K562 (cell line): ENCODE data around the gene ZNF598. TPM values are rescaled to one million over a fixed set of nuclear protein-coding genes. Genes with fewer than 3 reads are reported as not detected.

Source experiments
- polyA plus RNA-seq, 8 experiments: library from polyadenylated mRNA; depleted of rRNA in 4 of 8; stranded (reverse) in 5 of 8; unstranded in 3 of 8; fragments of >200 nt; fragmentation: Nextera tagmentation in 2 of 8; fragmentation: Illumina TruSeq in 1 of 8; extraction: Ambion mirVana in 2 of 8; extraction: Trizol in 1 of 8; gene quantifications; 2 replicates each; pipeline versions ENCODE4 v1.2.1 to v1.2.3, GENCODE V29; 2011 to 2014; ENCODE audit warnings: inconsistent platforms in 1 of 8, missing spikeins in 1 of 8
- total RNA-seq, 7 experiments: library from RNA; depleted of rRNA in 6 of 7; stranded (reverse); fragments of >200 nt in 6 of 7; fragmentation: Illumina TruSeq in 2 of 7; extraction: Trizol in 2 of 7; gene quantifications; 2 replicates each; pipeline versions ENCODE4 v1.2.1 to v1.2.3, GENCODE V29; 2011 to 2021; ENCODE audit warnings: low replicate concordance in 1 of 7
- TF ChIP-seq, protein P1 (sequence below), 2 experiments: fragments of 450-650 bp; IDR thresholded peaks; 2 replicates each; pipeline ENCODE4 v1.6.1; 2016; ENCODE audit warnings: mild to moderate bottlenecking in 2 of 2, borderline replicate concordance in 1 of 2, low read depth in 1 of 2, moderate library complexity in 1 of 2

The ZNF598 gene
- total and polyA plus RNA-seq, 9 of the 15 experiments (the other 6 are each of a cell fraction or from before 2014, with no cell fraction given) = 0.11 to 115 (median 29.6) TPM

DNA sequence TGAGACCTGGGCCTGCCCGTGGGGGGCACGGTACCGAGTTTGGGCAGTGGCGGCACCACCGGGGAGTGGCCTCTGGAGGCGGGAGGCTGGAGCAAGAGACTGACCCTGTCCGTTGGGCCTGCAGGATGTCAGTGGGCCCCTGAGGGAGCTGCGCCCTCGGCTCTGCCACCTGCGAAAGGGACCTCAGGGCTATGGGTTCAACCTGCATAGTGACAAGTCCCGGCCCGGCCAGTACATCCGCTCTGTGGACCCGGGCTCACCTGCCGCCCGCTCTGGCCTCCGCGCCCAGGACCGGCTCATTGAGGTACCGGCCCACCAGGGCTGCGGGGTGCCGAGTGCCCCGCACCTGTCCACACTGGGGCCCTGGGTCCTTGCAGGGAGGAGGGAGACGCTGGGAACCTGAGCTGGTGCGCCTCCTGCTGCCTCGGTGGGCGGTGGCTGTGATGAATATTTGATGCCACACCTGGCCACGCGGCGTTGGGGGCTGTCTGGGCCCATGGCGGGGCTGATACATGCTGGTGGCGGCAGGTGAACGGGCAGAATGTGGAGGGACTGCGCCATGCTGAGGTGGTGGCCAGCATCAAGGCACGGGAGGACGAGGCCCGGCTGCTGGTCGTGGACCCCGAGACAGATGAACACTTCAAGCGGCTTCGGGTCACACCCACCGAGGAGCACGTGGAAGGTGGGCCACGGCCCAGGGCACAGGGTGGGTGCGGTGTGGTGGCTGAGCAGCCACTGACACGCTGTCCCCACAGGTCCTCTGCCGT, 26.8 kb upstream of the ZNF598 start (continued):
- TF ChIP-seq, protein P1, sequence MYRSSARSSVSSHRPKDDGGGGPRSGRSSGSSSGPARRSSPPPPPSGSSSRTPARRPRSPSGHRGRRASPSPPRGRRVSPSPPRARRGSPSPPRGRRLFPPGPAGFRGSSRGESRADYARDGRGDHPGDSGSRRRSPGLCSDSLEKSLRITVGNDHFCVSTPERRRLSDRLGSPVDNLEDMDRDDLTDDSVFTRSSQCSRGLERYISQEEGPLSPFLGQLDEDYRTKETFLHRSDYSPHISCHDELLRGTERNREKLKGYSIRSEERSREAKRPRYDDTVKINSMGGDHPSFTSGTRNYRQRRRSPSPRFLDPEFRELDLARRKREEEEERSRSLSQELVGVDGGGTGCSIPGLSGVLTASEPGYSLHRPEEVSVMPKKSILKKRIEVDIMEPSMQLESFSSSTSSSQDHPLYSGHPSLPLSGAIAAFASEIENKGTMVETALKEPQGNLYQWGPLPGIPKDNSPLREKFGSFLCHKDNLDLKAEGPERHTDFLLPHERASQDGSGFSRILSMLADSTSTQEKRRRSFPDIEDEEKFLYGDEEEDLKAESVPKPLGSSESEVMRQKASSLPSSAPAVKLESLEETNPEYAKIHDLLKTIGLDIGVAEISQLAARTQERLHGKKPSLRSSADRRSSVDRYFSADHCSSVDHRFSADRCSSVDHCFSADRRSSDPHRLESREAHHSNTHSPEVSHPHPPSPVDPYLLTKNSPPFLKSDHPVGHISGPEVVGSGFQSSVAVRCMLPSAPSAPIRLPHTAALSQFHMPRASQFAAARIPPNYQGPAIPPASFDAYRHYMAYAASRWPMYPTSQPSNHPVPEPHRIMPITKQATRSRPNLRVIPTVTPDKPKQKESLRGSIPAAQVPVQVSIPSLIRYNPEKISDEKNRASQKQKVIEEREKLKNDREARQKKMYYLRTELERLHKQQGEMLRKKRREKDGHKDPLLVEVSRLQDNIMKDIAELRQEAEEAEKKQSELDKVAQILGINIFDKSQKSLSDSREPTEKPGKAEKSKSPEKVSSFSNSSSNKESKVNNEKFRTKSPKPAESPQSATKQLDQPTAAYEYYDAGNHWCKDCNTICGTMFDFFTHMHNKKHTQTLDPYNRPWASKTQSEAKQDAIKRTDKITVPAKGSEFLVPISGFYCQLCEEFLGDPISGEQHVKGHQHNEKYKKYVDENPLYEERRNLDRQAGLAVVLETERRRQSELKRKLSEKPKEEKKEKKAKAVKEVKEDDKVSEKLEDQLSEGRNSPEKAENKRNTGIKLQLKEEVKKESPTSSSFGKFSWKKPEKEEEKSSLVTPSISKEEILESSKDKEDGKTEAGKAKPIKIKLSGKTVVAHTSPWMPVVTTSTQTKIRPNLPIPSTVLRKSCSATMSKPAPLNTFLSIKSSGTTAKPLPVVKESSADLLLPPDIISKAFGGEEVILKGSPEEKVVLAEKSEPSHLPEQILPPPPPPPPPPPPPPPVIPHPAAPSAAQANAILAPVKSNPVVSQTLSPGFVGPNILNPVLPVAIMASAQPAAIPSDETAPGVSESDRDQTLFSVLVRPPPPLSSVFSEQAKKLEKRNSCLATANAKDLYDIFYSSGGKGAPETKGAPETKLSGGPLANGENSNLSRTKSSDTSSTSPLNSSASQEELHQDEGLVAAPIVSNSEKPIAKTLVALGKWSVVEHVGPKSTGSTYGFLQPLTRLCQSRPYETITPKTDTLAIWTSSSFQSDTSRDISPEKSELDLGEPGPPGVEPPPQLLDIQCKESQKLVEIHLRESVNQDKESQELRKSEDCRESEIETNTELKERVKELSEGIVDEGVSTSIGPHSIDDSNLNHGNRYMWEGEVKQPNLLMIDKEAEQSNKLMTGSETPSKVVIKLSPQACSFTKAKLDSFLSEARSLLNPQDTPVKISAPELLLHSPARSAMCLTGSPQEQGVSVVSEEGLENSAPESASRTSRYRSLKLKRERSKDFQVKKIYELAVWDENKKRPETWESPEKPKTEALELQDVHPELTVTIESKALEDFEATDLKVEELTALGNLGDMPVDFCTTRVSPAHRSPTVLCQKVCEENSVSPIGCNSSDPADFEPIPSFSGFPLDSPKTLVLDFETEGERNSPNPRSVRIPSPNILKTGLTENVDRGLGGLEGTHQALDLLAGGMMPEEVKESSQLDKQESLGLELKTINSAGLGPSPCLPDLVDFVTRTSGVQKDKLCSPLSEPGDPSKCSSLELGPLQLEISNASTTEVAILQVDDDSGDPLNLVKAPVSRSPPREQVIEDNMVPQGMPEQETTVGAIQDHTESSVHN (IDR thresholded peaks at IDR 0.05; ENCODE audit: borderline replicate concordance in 1 of 2, low read depth in 1 of 2) = no peak
